MCF 10A (cell line): ENCODE data around the gene CCHCR1. TPM values are rescaled to one million over a fixed set of nuclear protein-coding genes. Genes with fewer than 3 reads are reported as not detected.

Experiments used
- BruUV-seq: library from RNA; stranded (reverse); fragments of 400-500 nt; replicated peaks from 2 replicates; lab custom pipeline; 2021; lab: Mats Ljungman, UMichigan
- CTCF ChIA-PET: fragments of 300-600 bp; sonication (Branson Sonifier 250); formaldehyde crosslinking; extraction: SDS; loops from one replicate; lab custom pipeline; 2021; ENCODE audit warnings: antibody characterized with exemption, inconsistent platforms; lab: Yijun Ruan, JAX
- POLR2A ChIA-PET: fragments of 300-600, 350-650 bp; sonication (Branson Sonifier 250); formaldehyde crosslinking; extraction: SDS; loops from one replicate; lab custom pipeline; 2020; ENCODE audit warnings: antibody characterized with exemption, inconsistent platforms; lab: Yijun Ruan, JAX
- DNase-seq: peaks from one replicate; pipeline ENCODE4 v3.0.0-alpha.2; 2018; ENCODE audit not compliant: unreplicated experiment
- H3K27ac Mint-ChIP-seq: one replicate; pipeline ENCODE4 v1.8.0; 2022; ENCODE audit warnings: mild to moderate bottlenecking, low read depth, mixed read lengths; ENCODE audit not compliant: unreplicated experiment
- H3K27me3 Mint-ChIP-seq: one replicate; pipeline ENCODE4 v1.8.0; 2022; ENCODE audit warnings: mixed read lengths; ENCODE audit not compliant: insufficient read depth, unreplicated experiment
- H3K36me3 Mint-ChIP-seq: one replicate; pipeline ENCODE4 v1.8.0; 2022; ENCODE audit warnings: mild to moderate bottlenecking, moderate library complexity, mixed read lengths; ENCODE audit not compliant: insufficient read depth, unreplicated experiment
- H3K4me1 Mint-ChIP-seq: one replicate; pipeline ENCODE4 v1.8.0; 2022; ENCODE audit warnings: mixed read lengths; ENCODE audit not compliant: insufficient read depth, unreplicated experiment
- H3K4me3 Mint-ChIP-seq: one replicate; pipeline ENCODE4 v1.8.0; 2022; ENCODE audit warnings: mild to moderate bottlenecking, moderate library complexity, mixed read lengths; ENCODE audit not compliant: unreplicated experiment
- H3K9me3 Mint-ChIP-seq: one replicate; pipeline ENCODE4 v1.8.0; 2022; ENCODE audit warnings: mixed read lengths; ENCODE audit not compliant: unreplicated experiment
- intact Hi-C: fragments of 100-400 bp; cut with micrococcal nuclease; formaldehyde crosslinking; loops from 2 replicates; pipeline ENCODE4 v1.14.1; 2022
- total RNA-seq: library from RNA; stranded (reverse); gene quantifications from 2 replicates; pipeline ENCODE4 v1.2.3, GENCODE V29; 2022
- TF ChIP-seq, protein P1 (sequence below): fragments of 200-600 bp; IDR thresholded peaks from one replicate; pipeline ENCODE4 v1.8.0; 2022; ENCODE audit warnings: antibody characterized with exemption, mild to moderate bottlenecking; ENCODE audit not compliant: unreplicated experiment

The CCHCR1 gene
- total RNA-seq, 1 experiment from 2014 or later = 18.4 TPM

DNA sequence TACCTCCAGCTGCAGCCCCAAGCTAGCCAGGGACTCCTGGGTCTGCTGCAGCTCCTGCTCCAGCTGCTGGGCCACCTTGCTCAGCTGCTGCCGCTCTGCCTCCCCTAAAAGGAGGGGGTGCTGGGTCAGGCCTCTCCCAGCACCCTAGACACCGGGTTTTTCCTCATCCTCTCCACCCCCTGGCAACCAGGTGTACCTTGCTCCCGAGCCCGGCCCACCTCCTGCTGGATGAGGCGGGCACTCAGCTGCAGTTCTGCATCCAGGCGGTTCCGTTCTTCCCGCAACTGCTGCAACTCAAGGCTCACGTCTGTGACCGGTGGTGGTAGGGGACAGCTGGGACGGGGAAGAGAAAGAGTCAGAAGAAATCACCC is 12.6 kb downstream of the CCHCR1 start:
- intact Hi-C loops = no loop called here
- Mint-ChIP-seq H3K4me3 (no peak overlapping the region), H3K4me1 (peaks cover 3% of the 10 kb centered on the region), H3K27me3 (no peaks in the 10 kb centered on the region), H3K27ac (no peak overlapping the region), H3K36me3 (peaks cover 26% of the 10 kb centered on the region), H3K9me3 (no peaks in the 10 kb centered on the region)
- TF ChIP-seq, protein P1, sequence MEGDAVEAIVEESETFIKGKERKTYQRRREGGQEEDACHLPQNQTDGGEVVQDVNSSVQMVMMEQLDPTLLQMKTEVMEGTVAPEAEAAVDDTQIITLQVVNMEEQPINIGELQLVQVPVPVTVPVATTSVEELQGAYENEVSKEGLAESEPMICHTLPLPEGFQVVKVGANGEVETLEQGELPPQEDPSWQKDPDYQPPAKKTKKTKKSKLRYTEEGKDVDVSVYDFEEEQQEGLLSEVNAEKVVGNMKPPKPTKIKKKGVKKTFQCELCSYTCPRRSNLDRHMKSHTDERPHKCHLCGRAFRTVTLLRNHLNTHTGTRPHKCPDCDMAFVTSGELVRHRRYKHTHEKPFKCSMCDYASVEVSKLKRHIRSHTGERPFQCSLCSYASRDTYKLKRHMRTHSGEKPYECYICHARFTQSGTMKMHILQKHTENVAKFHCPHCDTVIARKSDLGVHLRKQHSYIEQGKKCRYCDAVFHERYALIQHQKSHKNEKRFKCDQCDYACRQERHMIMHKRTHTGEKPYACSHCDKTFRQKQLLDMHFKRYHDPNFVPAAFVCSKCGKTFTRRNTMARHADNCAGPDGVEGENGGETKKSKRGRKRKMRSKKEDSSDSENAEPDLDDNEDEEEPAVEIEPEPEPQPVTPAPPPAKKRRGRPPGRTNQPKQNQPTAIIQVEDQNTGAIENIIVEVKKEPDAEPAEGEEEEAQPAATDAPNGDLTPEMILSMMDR = no peak
- BruUV-seq = no TSS peak
- CTCF ChIA-PET = interaction anchor here (0.6 to 2.4 kb wide), 5 partner anchors 16 to 235 kb away, joined by 3 to 12 read pairs (median 5); no protein-coding TSS in a partner anchor
- POLR2A ChIA-PET = interaction anchor here (0.9 to 1.5 kb wide), 2 partner anchors 14 to 30 kb away, joined by 3 to 6 read pairs; partner anchors contain the start of genes PSORS1C1 and TCF19
- DNase-seq = no peak

DNA sequence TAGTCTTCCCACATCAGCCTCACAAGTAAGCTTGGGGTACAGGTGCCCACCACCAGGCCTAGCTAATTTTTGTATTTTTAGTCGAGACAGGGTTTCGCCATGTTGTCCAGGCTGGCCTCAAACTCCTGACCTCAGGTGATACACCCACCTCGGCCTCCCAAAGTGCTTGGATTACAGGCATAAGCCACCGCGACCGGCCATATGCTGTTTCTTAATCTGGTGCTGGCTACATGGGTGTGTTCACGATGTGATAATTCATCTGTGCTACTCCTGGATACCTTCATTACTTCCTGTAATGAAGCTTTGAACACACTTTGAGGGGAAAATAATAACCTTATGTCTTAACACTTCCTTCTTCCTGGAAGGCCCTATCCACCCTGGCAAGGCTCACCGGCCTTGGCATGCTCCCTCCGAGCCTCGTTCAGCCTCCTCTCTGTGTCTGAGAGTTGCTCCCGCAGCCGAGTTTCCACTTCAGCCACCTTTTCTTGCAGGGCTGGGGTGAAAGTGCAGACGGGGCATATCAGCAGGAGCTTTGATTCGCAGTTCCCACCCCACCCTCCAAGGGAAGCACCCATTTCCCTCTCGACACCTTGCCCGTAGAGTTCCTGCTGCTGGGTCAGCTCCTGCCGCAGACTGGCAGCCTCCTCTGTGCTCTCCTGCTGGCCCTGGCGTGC is 13.2 kb downstream of the CCHCR1 start:
- intact Hi-C loops = no loop called here
- H3K36me3 Mint-ChIP-seq = peaks cover 26% of the 10 kb centered on the region
- H3K4me3 Mint-ChIP-seq = no peak overlapping the region
- peaks cover 8% of the 10 kb centered on the region for H3K4me1 Mint-ChIP-seq
- CTCF ChIA-PET = interaction anchor here (0.6 to 2.4 kb wide), 4 partner anchors 16 to 222 kb away, joined by 3 to 12 read pairs (median 5); no protein-coding TSS in a partner anchor
- H3K27me3 Mint-ChIP-seq = no peaks in the 10 kb centered on the region
- POLR2A ChIA-PET = interaction anchor here (0.9 to 1.1 kb wide), 2 partner anchors 8 to 30 kb away, joined by 3 read pairs; partner anchors contain the start of gene PSORS1C1
- DNase-seq = no peak
- TF ChIP-seq, protein P1 = no peak
- BruUV-seq = no TSS peak
- H3K27ac Mint-ChIP-seq = no peak overlapping the region
- H3K9me3 Mint-ChIP-seq = no peaks in the 10 kb centered on the region

DNA sequence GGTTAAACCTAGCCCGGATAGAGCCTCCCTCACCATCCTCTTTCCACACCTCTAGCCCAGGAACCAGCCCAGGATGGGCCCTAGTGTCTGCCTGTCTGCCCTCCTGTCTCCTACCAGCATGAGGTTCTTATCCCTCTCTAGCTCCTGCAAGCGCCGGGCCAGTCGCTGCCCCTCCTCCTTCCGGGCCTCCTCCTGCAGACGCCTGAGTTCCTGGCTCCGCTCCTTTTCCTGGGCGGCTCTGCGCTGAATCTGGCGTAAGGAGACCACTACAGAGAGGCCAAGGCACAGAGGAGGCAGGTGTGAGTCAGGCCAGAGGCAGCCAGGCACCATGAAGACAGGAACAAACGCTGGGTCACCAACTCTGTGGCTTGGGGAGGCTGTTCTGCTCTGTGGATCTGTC is 14.5 kb downstream of the CCHCR1 start:
- H3K27me3 Mint-ChIP-seq = no peaks in the 10 kb centered on the region
- ChIA-PET CTCF (interaction anchor here (0.6 to 1.7 kb wide), 2 partner anchors 83 to 223 kb away, joined by 3 to 5 read pairs; no protein-coding TSS in a partner anchor), POLR2A (interaction anchor here (0.7 kb wide), 1 partner anchor 391 kb away, joined by 3 read pairs; no protein-coding TSS in a partner anchor)
- H3K4me1 Mint-ChIP-seq = peaks cover 8% of the 10 kb centered on the region
- H3K9me3 Mint-ChIP-seq = no peaks in the 10 kb centered on the region
- peaks cover 26% of the 10 kb centered on the region for H3K36me3 Mint-ChIP-seq
- H3K27ac Mint-ChIP-seq = no peak overlapping the region
- no peak overlapping the region for H3K4me3 Mint-ChIP-seq
- intact Hi-C loops = no loop called here
- TF ChIP-seq, protein P1 = no peak
- no peak for DNase-seq
- BruUV-seq = no TSS peak

DNA sequence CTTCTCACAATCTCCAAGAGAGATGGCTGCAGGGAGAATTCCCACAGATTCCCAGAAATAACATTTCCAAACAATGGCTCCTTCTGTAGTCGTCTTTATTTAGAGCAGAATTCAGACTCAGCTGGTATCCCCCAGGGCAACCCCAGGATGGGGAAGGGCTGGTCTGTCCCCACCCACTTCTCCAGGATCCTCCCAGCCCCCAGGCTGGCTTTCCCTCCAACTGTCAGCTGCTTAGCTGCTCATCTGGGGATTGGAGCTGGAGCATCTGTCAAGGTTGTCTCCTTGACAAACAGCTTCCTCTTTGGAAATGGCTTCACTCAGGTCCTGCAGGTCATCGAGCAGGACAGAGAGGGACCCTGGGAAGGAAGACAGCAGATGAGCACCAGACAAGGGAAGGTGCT is 15.2 kb downstream of the CCHCR1 start:
- H3K4me3 Mint-ChIP-seq = no peak overlapping the region
- TF ChIP-seq, protein P1 = no peak
- CTCF ChIA-PET = interaction anchor here (0.6 to 1.7 kb wide), 3 partner anchors 49 to 224 kb away, joined by 3 to 5 read pairs (median 3); no protein-coding TSS in a partner anchor

More for the DNA sequence above, 15.2 kb downstream of the CCHCR1 start:
- Mint-ChIP-seq H3K4me1 (peaks cover 14% of the 10 kb centered on the region), H3K27me3 (no peaks in the 10 kb centered on the region), H3K36me3 (peaks cover 26% of the 10 kb centered on the region), H3K9me3 (no peaks in the 10 kb centered on the region), H3K27ac (no peak overlapping the region)
- POLR2A ChIA-PET = no interaction called here
- BruUV-seq = TSS peak; percentile 43
- intact Hi-C loops = no loop called here
- no peak for DNase-seq
